Neutrophil (primary cell): Measurements from ENCODE around the gene DYNC1I1.
"Not testable (repeated sequence)": the region's sequence is repeated elsewhere in the genome, so short reads cannot be mapped to it uniquely, and the experiment has no call there.

Experiments
- H3K27ac ChIP-seq: fragments of 200-600 bp; sonication (generic); 2 replicates; pipeline ENCODE4 v1.5.1; 2016; ENCODE audit warnings: mild to moderate bottlenecking, moderate library complexity
- H3K27me3 ChIP-seq: fragments of 200-600 bp; sonication (generic); 2 replicates; pipeline ENCODE4 v1.6.0; 2016; ENCODE audit warnings: mild to moderate bottlenecking
- H3K36me3 ChIP-seq: fragments of 200-600 bp; sonication (generic); 2 replicates; pipeline ENCODE4 v1.5.1; 2017
- H3K4me1 ChIP-seq, 2 experiments: fragments of 200-600 bp in 1 of 2; sonication (generic) in 1 of 2; 1 replicate in 1 of 2; 2 replicates in 1 of 2; pipeline versions ENCODE4 v1.5.1 to v1.6.1; 2013 to 2016; ENCODE audit warnings: low read depth in 1 of 2, low read length in 1 of 2, mild to moderate bottlenecking in 1 of 2, moderate library complexity in 1 of 2; ENCODE audit not compliant: control insufficient read depth in 1 of 2, insufficient read depth in 1 of 2
- H3K4me3 ChIP-seq, 2 experiments: fragments of 200-600 bp in 1 of 2; sonication (generic) in 1 of 2; 1 replicate in 1 of 2; 2 replicates in 1 of 2; pipeline ENCODE4 v1.5.1; 2013 to 2016; ENCODE audit warnings: low read depth in 1 of 2, low read length in 1 of 2, mild to moderate bottlenecking in 1 of 2, moderate library complexity in 1 of 2
- H3K9me3 ChIP-seq: fragments of 200-600 bp; sonication (generic); 2 replicates; pipeline ENCODE4 v1.5.1; 2016
- TF ChIP-seq, protein P1 (sequence below): fragments of 200-600 bp; sonication (generic); IDR thresholded peaks from 2 replicates; pipeline ENCODE4 v1.5.1; 2016; ENCODE audit warnings: antibody characterized with exemption

DYNC1I1 gene

DNA sequence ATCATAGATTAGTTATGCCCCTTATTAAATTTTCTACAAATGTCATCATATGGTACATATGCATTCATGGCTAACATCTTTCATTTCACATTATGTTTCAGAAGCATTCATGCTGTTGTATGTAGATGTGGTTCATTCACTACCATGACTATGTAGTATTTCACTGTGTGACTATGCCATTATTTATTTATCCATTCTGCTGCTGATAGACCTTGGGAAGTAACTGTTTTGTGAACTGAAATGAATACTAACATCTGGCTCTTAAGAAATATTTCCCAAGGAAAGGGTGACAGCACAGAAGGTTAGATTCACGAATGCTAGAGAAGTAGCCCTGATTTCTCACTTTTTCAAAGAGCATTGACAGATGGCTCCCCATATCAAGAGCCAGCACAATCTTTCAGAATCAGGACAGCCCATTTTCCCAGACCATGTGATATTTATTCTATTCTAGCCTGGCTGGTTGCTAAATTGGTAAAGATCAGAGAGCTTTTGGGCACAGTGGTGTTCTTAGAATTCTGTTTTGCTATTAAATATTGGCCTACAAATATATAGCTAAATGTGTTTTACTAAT lies 157.4 kb downstream of the DYNC1I1 start:
- H3K27me3 ChIP-seq, result peaks cover 4% of the 10 kb centered on the region
- H3K4me1 ChIP-seq, result no peaks in the 10 kb centered on the region
- H3K27ac ChIP-seq, result no peak overlapping the region
- TF ChIP-seq, protein P1, sequence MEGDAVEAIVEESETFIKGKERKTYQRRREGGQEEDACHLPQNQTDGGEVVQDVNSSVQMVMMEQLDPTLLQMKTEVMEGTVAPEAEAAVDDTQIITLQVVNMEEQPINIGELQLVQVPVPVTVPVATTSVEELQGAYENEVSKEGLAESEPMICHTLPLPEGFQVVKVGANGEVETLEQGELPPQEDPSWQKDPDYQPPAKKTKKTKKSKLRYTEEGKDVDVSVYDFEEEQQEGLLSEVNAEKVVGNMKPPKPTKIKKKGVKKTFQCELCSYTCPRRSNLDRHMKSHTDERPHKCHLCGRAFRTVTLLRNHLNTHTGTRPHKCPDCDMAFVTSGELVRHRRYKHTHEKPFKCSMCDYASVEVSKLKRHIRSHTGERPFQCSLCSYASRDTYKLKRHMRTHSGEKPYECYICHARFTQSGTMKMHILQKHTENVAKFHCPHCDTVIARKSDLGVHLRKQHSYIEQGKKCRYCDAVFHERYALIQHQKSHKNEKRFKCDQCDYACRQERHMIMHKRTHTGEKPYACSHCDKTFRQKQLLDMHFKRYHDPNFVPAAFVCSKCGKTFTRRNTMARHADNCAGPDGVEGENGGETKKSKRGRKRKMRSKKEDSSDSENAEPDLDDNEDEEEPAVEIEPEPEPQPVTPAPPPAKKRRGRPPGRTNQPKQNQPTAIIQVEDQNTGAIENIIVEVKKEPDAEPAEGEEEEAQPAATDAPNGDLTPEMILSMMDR, result no peak
- no peaks in the 10 kb centered on the region for H3K36me3 ChIP-seq
- no peak overlapping the region for H3K4me3 ChIP-seq
- H3K9me3 ChIP-seq, result no peaks in the 10 kb centered on the region

DNA sequence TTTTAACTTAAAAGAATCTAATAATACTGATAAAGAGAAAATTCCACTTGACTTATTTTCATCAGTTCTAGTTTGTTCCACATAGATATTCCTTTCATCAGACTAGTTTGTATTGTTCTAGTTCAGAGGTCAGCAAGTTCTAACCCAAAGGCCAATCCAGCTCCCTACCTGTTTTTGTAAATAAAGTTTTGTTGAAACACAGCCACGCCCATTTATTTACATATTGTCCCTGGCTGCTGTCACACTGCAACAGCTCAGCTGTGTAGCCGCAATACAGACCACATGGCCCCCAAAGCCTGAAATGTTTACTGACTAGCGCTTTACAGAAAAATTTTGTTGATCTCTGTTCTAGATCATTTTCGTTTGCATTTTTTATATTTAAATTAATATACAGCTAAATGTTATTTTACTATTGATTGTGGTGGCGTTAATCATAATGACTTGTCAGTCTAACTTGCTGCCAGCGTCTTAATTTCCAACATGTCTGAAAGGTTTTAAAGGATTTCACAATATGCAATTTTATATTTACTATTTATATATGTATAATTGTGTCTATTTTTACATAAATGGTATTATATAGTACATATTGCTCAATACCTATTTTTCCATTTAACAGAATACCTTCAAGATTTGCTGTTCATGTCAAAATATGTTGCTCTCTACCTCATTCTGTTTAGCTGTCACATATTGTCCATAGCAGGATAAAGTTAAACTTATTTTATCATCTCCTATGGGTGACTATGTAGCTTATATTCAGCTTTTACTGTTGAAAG lies 159.3 kb downstream of the DYNC1I1 start:
- no peaks in the 10 kb centered on the region for H3K4me1 ChIP-seq
- TF ChIP-seq, protein P1, result no peak
- no peaks in the 10 kb centered on the region for H3K9me3 ChIP-seq
- peaks cover 4% of the 10 kb centered on the region for H3K27me3 ChIP-seq
- no peaks in the 10 kb centered on the region for H3K36me3 ChIP-seq
- H3K4me3 ChIP-seq, result no peak overlapping the region
- no peak overlapping the region for H3K27ac ChIP-seq

DNA sequence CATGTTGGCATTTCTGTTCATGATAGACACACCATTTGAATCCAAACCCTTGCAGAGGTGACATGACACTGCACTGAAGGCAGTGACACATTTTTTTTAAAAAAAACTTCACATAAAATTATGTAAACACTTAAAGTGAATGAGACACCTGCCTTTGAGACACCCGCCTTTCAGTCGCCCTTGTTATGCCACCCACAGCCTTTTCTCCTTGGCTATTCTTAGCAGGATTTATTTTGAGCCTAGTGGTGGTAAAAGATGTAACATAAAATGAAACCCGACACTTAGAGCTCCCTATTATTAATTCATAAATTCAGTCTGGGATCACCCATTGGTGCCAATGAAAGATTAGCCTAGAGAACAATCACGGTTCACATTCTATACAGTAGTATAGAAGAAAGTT lies 161.3 kb downstream of the DYNC1I1 start:
- Histone ChIP-seq H3K36me3 (no peaks in the 10 kb centered on the region), H3K4me1 (no peaks in the 10 kb centered on the region), H3K9me3 (no peaks in the 10 kb centered on the region), H3K27ac (no peak overlapping the region), H3K27me3 (no peaks in the 10 kb centered on the region), H3K4me3 (no peak overlapping the region)
- TF ChIP-seq, protein P1, result no peak

DNA sequence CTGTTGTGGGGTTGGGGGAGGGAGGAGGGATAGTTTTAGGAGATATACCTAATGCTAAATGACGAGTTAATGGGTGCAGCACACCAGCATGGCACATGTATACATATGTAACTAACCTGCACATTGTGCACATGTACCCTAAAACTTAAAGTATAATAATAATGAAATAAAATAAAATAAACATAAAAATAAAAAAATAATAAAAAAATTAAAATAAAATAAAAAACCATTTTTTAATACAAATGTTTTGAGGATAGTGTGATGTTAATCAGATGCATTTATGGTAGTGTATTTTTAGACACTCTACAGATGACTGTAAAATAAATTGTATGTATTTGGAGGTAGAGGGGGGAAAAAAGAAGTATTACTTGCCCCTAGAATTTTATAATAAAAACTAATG lies 172.5 kb downstream of the DYNC1I1 start:
- H3K27ac ChIP-seq, H3K27me3 ChIP-seq, H3K36me3 ChIP-seq, H3K9me3 ChIP-seq, H3K4me3 ChIP-seq, H3K4me1 ChIP-seq: not testable (repeated sequence)

DNA sequence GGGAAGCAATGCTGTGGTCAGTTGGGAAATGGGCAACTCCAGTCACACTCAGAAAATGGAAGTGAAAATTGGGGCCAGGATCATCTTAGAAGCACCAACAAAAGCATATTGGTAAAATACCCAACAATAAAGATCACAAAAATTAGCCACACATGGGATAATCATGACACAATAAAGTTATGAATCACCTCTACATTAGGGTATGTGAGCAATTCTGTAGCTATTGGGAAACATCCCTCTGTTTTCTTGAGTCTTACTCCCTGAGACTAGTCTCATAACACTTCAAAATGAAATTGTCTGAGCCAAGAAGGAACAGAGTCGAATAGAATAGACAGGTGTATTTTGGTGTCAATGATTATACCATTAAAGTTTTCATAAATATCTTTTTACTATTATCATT lies 178.3 kb downstream of the DYNC1I1 start:
- no peaks in the 10 kb centered on the region for H3K27me3 ChIP-seq
- H3K4me1 ChIP-seq, result no peaks in the 10 kb centered on the region
- no peak overlapping the region for H3K4me3 ChIP-seq
- H3K27ac ChIP-seq, result no peak overlapping the region
- TF ChIP-seq, protein P1, result no peak
- no peaks in the 10 kb centered on the region for H3K9me3 ChIP-seq
- H3K36me3 ChIP-seq, result no peaks in the 10 kb centered on the region

DNA sequence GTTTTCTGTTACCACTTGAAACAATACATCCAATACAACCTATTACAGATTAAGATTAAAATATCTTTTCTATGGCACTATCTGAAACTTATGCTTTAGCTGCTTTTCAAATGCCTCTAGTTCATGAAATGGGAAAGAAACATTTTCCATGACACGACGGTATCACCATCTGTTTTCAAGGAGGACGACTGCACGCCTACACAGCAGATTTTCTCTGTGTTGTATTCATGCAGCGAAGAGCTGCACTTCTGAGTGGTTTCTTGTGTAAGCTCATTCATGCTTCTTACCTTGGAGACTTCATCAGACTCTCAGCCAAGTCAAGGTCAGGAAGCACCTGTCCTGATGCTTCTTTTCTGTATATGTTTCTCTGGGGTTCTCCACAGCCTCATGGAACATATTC lies 179.2 kb downstream of the DYNC1I1 start:
- Histone ChIP-seq H3K27ac (no peak overlapping the region), H3K9me3 (no peaks in the 10 kb centered on the region), H3K4me1 (no peaks in the 10 kb centered on the region), H3K4me3 (no peak overlapping the region), H3K36me3 (no peaks in the 10 kb centered on the region), H3K27me3 (no peaks in the 10 kb centered on the region)
- TF ChIP-seq, protein P1, result no peak
